Cerebellar cortex (tissue), 1 donor: ENCODE results near the gene TOP2B.

Source experiments
- DNase-seq: peaks from one replicate; pipeline ENCODE4 v3.0.0-alpha.2; 2015; ENCODE audit warnings: low spot score

Gene TOP2B

GRCh38 chr3:25558121-25558520 is 106.6 kb downstream of the TOP2B start:
- no peak for DNase-seq

- DNase-seq, result no peak
Measured at GRCh38 chr3:25557694-25558093, 107.0 kb downstream of the TOP2B start.

GRCh38 chr3:25556447-25556846 is 108.3 kb downstream of the TOP2B start:
- DNase-seq, result no peak

- no peak for DNase-seq
Measured at GRCh38 chr3:25555695-25556437, 108.8 kb downstream of the TOP2B start.

- DNase-seq, result no peak
Measured at GRCh38 chr3:25554376-25554775, 110.3 kb downstream of the TOP2B start.

GRCh38 chr3:25552251-25552650 is 112.5 kb downstream of the TOP2B start:
- DNase-seq, result no peak

- no peak for DNase-seq
Measured at GRCh38 chr3:25548836-25549235, 115.9 kb downstream of the TOP2B start.

- DNase-seq, result no peak
Measured at GRCh38 chr3:25547943-25548674, 116.6 kb downstream of the TOP2B start.
